GM10266 (cell line): ENCODE results near the gene ZNF609.

Experiments used
- DNase-seq: peaks from one replicate; pipeline ENCODE4 v3.0.0; 2012; ENCODE audit errors: extremely low spot score
- TF ChIP-seq, protein P1 (sequence below): IDR thresholded peaks from 2 replicates; pipeline ENCODE4 v1.5.1; 2012; ENCODE audit warnings: mild to moderate bottlenecking, low read depth; ENCODE audit not compliant: control insufficient read depth, insufficient read depth; ENCODE audit errors: missing control alignments

The ZNF609 gene

DNA sequence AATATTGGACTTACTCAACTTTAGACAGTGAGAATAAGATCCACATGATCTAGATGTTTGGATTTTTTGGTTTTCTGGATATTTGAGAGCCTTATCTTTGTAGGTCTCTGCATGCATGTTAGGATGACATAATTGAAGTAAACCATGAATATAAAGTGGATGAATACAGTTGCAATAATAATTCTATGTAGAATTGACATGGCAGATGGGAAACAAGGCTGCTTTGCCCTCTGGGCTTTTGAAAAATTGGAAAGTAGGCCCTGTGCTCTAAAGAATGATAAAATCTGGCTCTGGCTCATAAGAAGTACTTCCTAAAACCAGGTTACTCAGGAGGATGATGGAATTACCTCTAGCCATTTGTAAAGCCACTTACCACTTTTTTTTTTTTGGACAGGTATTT is 86.9 kb downstream of the ZNF609 start:
- TF ChIP-seq, protein P1, sequence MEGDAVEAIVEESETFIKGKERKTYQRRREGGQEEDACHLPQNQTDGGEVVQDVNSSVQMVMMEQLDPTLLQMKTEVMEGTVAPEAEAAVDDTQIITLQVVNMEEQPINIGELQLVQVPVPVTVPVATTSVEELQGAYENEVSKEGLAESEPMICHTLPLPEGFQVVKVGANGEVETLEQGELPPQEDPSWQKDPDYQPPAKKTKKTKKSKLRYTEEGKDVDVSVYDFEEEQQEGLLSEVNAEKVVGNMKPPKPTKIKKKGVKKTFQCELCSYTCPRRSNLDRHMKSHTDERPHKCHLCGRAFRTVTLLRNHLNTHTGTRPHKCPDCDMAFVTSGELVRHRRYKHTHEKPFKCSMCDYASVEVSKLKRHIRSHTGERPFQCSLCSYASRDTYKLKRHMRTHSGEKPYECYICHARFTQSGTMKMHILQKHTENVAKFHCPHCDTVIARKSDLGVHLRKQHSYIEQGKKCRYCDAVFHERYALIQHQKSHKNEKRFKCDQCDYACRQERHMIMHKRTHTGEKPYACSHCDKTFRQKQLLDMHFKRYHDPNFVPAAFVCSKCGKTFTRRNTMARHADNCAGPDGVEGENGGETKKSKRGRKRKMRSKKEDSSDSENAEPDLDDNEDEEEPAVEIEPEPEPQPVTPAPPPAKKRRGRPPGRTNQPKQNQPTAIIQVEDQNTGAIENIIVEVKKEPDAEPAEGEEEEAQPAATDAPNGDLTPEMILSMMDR: no peak
- DNase-seq: no peak

GRCh38 chr15:64548235-64548634 is 87.9 kb downstream of the ZNF609 start:
- DNase-seq: no peak
- TF ChIP-seq, protein P1: no peak

- TF ChIP-seq, protein P1: no peak
Observed at GRCh38 chr15:64549860-64550259, 89.5 kb downstream of the ZNF609 start.

GRCh38 chr15:64552281-64552948 is 92.0 kb downstream of the ZNF609 start:
- TF ChIP-seq, protein P1: no peak
- DNase-seq: no peak

More at GRCh38 chr15:64549860-64550259, 89.5 kb downstream of the ZNF609 start:
- no peak for DNase-seq

GRCh38 chr15:64558460-64559179 is 98.2 kb downstream of the ZNF609 start:
- TF ChIP-seq, protein P1: no peak
- DNase-seq: no peak

DNA sequence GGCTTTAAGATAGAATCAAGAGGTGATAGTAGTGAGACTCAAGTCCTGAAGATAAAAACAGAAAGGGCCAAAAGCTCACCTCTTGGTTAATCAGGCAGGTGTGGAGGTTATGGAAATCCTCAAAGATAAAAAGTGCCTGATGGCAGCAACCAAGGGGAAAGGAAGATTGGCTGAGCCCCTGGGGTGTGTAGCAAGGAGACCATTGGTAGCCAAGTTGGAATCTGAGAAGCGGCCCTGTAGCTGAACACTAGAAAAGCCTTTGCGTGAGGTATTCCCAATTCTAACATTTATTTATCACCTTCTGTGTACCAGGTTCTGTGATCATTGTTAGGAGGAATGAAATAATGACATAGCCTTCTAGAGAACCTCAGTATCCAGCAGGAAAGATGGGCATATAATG is 98.9 kb downstream of the ZNF609 start:
- TF ChIP-seq, protein P1: no peak
- no peak for DNase-seq

DNA sequence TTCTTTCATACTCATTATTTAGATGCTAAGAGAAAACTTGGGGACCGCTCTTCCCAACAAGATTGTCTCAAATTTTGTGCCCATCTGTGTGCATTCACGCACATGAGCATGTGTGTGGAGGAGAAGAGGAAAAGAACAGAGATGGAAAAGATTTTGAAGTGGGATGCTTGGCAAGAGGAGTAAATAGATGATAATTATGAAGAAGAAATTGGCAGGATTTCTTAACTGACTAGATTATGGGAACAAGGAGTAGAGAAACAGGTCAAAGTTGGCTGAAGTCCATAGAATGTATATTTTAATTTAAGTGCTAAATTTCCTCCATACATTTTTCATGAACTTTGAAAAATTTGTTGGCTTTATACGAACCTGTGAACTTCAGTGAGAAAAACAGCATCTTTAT is 100.1 kb downstream of the ZNF609 start:
- TF ChIP-seq, protein P1: no peak
- DNase-seq: no peak
